Measurements from ENCODE around the gene ACHE.
"Not testable (repeated sequence)": the region's sequence is repeated elsewhere in the genome, so short reads cannot be mapped to it uniquely, and the experiment has no call there.

GRCh38 chr7:100919335-100919734 is 23.6 kb upstream of the ACHE start:
- not testable (repeated sequence) for TF ChIP-seq EZH2 (IDR thresholded peaks at IDR 0.05; ENCODE audit: insufficient read depth, poor library complexity, severe bottlenecking); EZH2phosphoT487 (IDR thresholded peaks at IDR 0.05; ENCODE audit: insufficient read depth, low read depth)
